Fibroblast of lung (primary cell): ENCODE results near the gene PLXNA2. TPM values are rescaled to one million over a fixed set of nuclear protein-coding genes. Genes with fewer than 3 reads are reported as not detected.

ENCODE experiments used
- DNase-seq, 2 donors: peaks; one replicate each; pipeline versions ENCODE4 v3.0.0 to v3.0.0-alpha.2; 2010; ENCODE audit warnings: low read depth in 2 of 2
- H2AFZ ChIP-seq: 2 replicates; pipeline ENCODE4 v1.5.1; 2012; ENCODE audit warnings: low read length, control low read depth, inconsistent platforms
- H3K27ac ChIP-seq: 2 replicates; pipeline ENCODE4 v1.5.1; 2011; ENCODE audit warnings: low read length, control low read depth; ENCODE audit not compliant: insufficient read depth
- H3K27me3 ChIP-seq: 2 replicates; pipeline ENCODE4 v1.5.1; 2011; ENCODE audit warnings: mild to moderate bottlenecking, low read length; ENCODE audit not compliant: control insufficient read depth, insufficient read depth
- H3K36me3 ChIP-seq: 2 replicates; pipeline ENCODE4 v1.5.1; 2011; ENCODE audit warnings: low read length; ENCODE audit not compliant: control insufficient read depth, insufficient read depth
- H3K4me1 ChIP-seq: 2 replicates; pipeline ENCODE4 v1.5.1; 2011; ENCODE audit warnings: low read length; ENCODE audit not compliant: control insufficient read depth, insufficient read depth; ENCODE audit errors: extremely low read depth
- H3K4me2 ChIP-seq: 2 replicates; pipeline ENCODE4 v1.5.1; 2011; ENCODE audit warnings: low read length, control low read depth; ENCODE audit not compliant: insufficient read depth; ENCODE audit errors: extremely low read depth
- H3K4me3 ChIP-seq, 4 experiments: fragments of 200-600 bp in 1 of 4; sonication (generic) in 1 of 4; replicated peaks in 1 of 4; 2 replicates each; pipeline ENCODE4 v1.5.1; 2011 to 2016; ENCODE audit warnings: low read length in 4 of 4, low read depth in 3 of 4, mild to moderate bottlenecking in 3 of 4, control low read depth in 2 of 4, inconsistent platforms in 1 of 4, mixed read lengths in 1 of 4; ENCODE audit not compliant: insufficient read depth in 1 of 4; ENCODE audit errors: control extremely low read depth in 1 of 4
- H3K79me2 ChIP-seq: 2 replicates; pipeline ENCODE4 v1.5.1; 2012; ENCODE audit warnings: mild to moderate bottlenecking, low read length, inconsistent platforms; ENCODE audit not compliant: control insufficient read depth, insufficient read depth
- H3K9ac ChIP-seq: 2 replicates; pipeline ENCODE4 v1.5.1; 2011; ENCODE audit warnings: mild to moderate bottlenecking, low read length, control low read depth; ENCODE audit not compliant: insufficient read depth
- H3K9me3 ChIP-seq: 2 replicates; pipeline ENCODE4 v1.5.1; 2012; ENCODE audit warnings: low read depth, low read length; ENCODE audit not compliant: control insufficient read depth, insufficient read depth
- H4K20me1 ChIP-seq: 2 replicates; pipeline ENCODE4 v1.5.1; 2011; ENCODE audit warnings: low read length; ENCODE audit not compliant: control insufficient read depth, insufficient read depth; ENCODE audit errors: extremely low read depth
- CTCF ChIP-seq, 2 donors: IDR thresholded peaks in 1 of 2; conservative IDR thresholded peaks in 1 of 2; 1 replicate in 1 of 2; 2 replicates in 1 of 2; pipeline ENCODE4 v1.5.1; 2011 to 2012; ENCODE audit warnings: low read length in 2 of 2, control low read depth in 1 of 2, inconsistent platforms in 1 of 2, low read depth in 1 of 2, mild to moderate bottlenecking in 1 of 2
- EZH2 ChIP-seq: IDR thresholded peaks from 2 replicates; pipeline ENCODE4 v1.5.1; 2012; ENCODE audit warnings: low read length, control low read depth, mild to moderate bottlenecking; ENCODE audit errors: missing control alignments
- polyA plus RNA-seq, 2 donors: library from polyadenylated mRNA; depleted of rRNA in 1 of 2; stranded (reverse) in 1 of 2; unstranded in 1 of 2; fragments of >200 nt; gene quantifications; 2 replicates each; pipeline ENCODE4 v1.2.1, GENCODE V29; 2011 to 2012; ENCODE audit warnings: missing spikeins in 1 of 2
- total RNA-seq: library from RNA; depleted of rRNA; stranded (reverse); fragments of >200 nt; gene quantifications from 2 replicates; pipeline ENCODE4 v1.2.1, GENCODE V29; 2014

The PLXNA2 gene
- total and polyA plus RNA-seq, 2 donors (not counting 1 experiment from before 2014, with no cell fraction given), result 0.43 to 2.0 TPM

GRCh38 chr1:208044589-208045462 lies 199.4 kb downstream of the PLXNA2 start:
- Histone ChIP-seq H3K9ac (no peak overlapping the region), H3K27me3 (no peaks in the 10 kb centered on the region), H3K79me2 (no peaks in the 10 kb centered on the region), H3K4me1 (no peaks in the 10 kb centered on the region), H2AFZ (no peak overlapping the region), H3K36me3 (no peaks in the 10 kb centered on the region), H3K4me3 (no peak overlapping the region), H4K20me1 (no peaks in the 10 kb centered on the region), H3K9me3 (no peaks in the 10 kb centered on the region), H3K4me2 (no peak overlapping the region), H3K27ac (no peak overlapping the region)
- DNase-seq, result no peak
- TF ChIP-seq EZH2 (no peak), CTCF (conservative IDR thresholded peaks at IDR 0.05 in 1 of 2, IDR thresholded peaks at IDR 0.05 in 1 of 2; ENCODE audit: low read depth in 1 of 2, low read length in 2 of 2) (no peak)

- Histone ChIP-seq H3K9ac (no peak overlapping the region), H3K4me1 (no peaks in the 10 kb centered on the region), H3K4me2 (no peak overlapping the region), H3K27ac (no peak overlapping the region), H4K20me1 (no peaks in the 10 kb centered on the region), H3K27me3 (no peaks in the 10 kb centered on the region), H3K79me2 (no peaks in the 10 kb centered on the region), H2AFZ (no peak overlapping the region), H3K9me3 (no peaks in the 10 kb centered on the region), H3K36me3 (no peaks in the 10 kb centered on the region), H3K4me3 (no peak overlapping the region)
- TF ChIP-seq EZH2 (no peak), CTCF (conservative IDR thresholded peaks at IDR 0.05 in 1 of 2, IDR thresholded peaks at IDR 0.05 in 1 of 2; ENCODE audit: low read depth in 1 of 2, low read length in 2 of 2) (peak in 1 of 2 donors; percentile 3)
- no peak for DNase-seq
Measured at GRCh38 chr1:208043691-208044181, 200.4 kb downstream of the PLXNA2 start.

GRCh38 chr1:208042868-208043267 lies 201.3 kb downstream of the PLXNA2 start:
- Histone ChIP-seq H3K4me1 (no peaks in the 10 kb centered on the region), H3K4me2 (no peak overlapping the region), H3K9ac (no peak overlapping the region), H3K36me3 (no peaks in the 10 kb centered on the region), H3K27ac (no peak overlapping the region), H3K27me3 (no peaks in the 10 kb centered on the region), H3K9me3 (no peaks in the 10 kb centered on the region), H2AFZ (no peak overlapping the region), H4K20me1 (no peaks in the 10 kb centered on the region), H3K79me2 (no peaks in the 10 kb centered on the region), H3K4me3 (no peak overlapping the region)
- TF ChIP-seq CTCF (conservative IDR thresholded peaks at IDR 0.05 in 1 of 2, IDR thresholded peaks at IDR 0.05 in 1 of 2; ENCODE audit: low read depth in 1 of 2, low read length in 2 of 2) (no peak), EZH2 (no peak)
- no peak for DNase-seq
